Daoy (cell line): ENCODE measurements around the gene ADCY1. TPM values are rescaled to one million over a fixed set of nuclear protein-coding genes. Genes with fewer than 3 reads are reported as not detected.
A peak's percentile ranks its signal among the peaks of the same experiment; 100 is the strongest.

Experiments
- DNase-seq: peaks from one replicate; pipeline ENCODE4 v3.0.0-alpha.2; 2015; ENCODE audit warnings: low read depth
- total RNA-seq: library from RNA; depleted of rRNA; stranded (reverse); fragments of >200 nt; shearing (Covaris generic); gene quantifications from 2 replicates; pipeline ENCODE4 v1.2.3, GENCODE V29; 2014

The ADCY1 gene
- total RNA-seq, 1 experiment from 2014 or later, result 0.34 TPM

DNA sequence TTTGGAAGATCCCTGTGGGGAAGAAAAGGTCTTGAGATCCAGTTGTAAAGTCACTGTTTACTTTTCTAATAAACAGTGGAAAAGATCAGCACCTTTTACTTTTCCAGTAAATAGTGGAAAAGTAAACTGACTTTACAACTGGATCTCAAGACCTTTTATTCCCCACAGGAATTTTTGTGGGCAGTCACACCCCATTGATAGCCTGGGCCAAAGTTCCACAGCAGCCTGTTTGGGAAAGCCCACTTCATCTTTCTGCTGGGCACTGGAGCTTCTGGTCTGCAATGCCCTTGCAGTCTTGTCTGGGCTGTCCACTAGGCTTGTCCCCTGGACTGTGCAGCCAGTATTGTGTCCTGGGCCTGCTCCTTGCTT, 50.2 kb downstream of the ADCY1 start:
- no peak for DNase-seq

DNA sequence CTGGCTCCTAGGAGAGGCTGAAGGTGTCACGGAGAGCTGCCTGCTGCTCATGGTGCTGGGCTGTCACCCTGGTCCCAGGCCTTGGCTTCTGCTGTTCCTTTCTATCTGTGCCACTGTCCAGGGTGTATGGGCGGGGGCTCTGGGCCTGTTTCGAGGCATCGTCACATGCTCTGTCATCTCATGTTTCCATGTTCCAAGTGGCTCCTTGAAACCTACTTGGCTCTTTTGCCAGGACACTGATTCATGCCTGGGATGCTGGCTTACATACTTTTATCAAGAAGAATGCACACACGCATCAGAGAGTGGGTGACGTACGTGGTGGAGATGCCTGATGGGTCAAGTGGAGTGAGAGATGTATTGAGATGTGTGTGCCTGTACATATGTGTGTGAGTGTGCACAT, 50.9 kb downstream of the ADCY1 start:
- DNase-seq, result peak; percentile 1

DNA sequence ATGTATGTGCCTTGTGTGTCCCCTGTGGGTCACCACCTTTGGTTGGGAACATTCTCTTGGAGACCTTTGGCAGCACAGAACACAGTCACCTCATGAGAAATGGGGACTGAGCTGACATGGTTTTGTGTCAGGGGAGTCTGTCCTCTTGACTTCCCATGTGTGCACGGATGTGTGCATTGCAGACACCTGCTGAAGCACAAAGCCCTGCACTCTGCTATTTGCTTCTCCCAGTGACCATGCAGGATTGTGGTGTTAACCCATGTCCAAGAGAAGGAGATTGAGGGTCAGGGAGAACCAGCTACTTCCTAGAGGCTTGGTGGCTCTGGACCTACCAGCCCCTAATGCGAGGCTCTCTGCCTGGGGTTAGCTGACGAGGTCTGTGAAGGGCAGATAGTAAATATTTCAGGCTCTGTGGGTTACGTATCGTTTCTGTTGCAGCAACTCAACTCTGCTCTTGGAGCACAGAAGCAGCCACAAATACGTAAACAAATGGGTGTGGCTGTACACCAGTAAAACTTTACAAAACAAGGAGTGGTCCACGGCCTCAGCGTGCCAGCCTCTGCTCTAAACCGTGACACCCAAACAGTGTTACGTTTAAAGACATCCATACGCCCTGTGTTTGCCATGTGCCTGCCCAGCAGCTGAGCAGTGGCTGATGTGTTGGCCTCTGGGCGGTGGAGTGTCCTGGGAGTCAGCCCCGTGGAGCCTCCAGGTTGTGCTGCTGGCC, 51.7 kb downstream of the ADCY1 start:
- DNase-seq, result peak; percentile 1

DNA sequence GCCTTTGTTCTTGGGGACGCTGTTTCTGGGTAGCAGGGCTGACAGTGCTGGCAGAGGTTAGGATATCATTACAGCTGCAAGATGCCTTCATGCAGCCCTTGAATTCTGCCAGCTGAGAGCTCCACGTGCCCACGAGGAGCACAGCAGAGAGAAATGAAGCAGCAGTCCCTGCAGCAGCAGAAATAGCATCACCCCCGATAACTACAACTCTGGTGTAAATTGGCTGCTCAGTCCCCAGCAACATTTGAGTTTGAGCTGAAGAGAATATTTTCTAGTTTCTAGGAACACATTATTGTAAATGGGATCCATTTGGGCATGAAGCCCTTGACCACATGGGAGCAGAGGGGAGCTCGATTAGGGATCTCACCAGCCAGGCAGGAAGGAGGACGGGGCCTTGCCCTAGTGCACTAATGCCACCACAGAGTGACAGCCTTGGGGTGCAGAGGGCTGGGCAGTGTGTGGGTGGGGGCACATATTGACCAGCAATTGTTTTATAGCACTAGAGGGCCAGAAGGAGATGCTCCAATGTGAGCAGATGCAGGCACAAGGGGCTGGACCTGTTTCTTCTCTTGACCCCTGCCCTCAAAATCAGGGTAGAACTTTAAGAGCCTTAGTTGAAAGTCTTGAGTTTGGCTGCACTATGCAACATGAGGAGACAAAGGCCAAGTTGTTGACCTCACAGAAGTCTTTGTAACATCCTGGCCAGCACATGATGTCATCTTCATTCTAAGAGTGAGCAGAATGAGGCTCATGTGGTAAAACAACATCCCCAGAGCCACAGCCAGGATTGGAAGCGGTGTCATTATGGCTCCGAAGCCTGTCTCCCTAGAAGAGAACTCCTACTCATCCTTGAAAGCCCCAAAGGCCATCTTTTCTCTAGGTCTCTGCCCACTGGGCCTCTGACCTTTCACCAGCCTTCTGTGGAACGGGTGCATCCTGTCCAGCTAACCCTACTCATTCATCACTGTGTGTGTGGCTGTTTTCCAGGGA, 52.6 kb downstream of the ADCY1 start:
- peak; percentile 2 for DNase-seq

DNA sequence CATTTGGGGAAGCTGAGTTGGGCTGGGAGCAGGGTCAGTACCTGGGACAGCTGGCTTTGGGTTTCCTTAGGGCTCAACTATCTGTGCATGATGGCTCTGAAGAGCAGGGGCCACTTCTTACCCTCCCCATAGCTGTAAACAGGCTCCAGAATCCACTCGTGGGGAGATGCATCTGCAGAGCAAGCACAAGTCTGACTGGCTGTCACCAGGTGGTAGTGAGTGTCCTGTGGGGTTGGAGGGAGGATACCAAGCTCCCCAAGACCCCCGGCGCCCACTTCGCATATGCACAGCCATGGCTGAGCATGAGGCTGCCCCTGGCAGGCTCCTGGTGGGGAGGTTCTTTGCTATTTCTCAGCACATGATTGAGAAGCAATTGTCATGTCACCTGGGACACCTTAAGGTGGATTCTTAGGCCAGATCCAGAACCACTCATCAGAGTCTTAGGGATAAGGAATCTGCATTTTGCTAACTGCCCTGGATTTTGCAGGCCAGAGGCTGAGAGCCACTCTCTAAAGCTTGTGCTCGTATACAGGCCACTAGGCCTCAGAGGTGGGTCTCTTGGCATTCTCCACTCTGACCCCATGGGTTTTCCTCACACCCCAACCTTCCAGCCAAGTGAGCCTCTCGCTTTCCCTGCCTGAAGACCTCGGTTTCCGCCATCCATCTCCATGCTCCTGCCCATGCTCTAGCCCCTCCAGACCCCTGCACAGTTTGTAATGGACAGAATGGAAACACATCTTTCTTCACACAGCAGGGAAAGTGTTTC, 53.7 kb downstream of the ADCY1 start:
- DNase-seq, result no peak

GRCh38 chr7:45631569-45631968, 57.4 kb downstream of the ADCY1 start:
- no peak for DNase-seq

- DNase-seq, result no peak
These were observed 62.6 kb downstream of the ADCY1 start for GRCh38 chr7:45636733-45637132.

GRCh38 chr7:45638916-45639315, 64.7 kb downstream of the ADCY1 start:
- DNase-seq, result no peak

- DNase-seq, result peak; percentile 1
These were observed 67.9 kb downstream of the ADCY1 start for GRCh38 chr7:45642044-45642443.

- no peak for DNase-seq
These were observed 69.5 kb downstream of the ADCY1 start for GRCh38 chr7:45643630-45644029.

DNA sequence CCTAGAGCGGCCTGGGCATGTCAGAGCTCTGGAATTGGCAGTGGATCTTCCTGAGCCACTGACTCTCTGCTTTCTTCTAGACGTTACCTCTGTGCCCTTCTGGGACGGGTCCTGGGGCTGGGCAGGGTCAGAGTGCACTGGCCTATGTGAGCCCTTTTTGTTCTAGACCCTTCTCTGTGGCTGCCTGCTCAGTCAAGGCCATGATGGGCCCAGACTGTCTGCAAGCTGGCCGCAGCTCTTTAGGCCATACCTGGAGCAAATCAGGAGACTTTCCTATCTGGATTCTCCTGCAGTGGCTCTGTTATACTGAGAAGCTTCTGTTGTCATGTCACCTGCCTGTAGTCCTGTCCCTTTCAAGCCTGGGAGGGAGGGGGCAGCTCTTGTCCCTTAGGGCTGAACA, 70.1 kb downstream of the ADCY1 start:
- DNase-seq, result peak; percentile 1

GRCh38 chr7:45645141-45645969, 71.2 kb downstream of the ADCY1 start:
- DNase-seq, result peak; percentile 1

- peak; percentile 3 for DNase-seq
These were observed 72.1 kb downstream of the ADCY1 start for GRCh38 chr7:45646207-45646821.

- peak; percentile 5 for DNase-seq
These were observed 73.0 kb downstream of the ADCY1 start for GRCh38 chr7:45646996-45647825.

DNA sequence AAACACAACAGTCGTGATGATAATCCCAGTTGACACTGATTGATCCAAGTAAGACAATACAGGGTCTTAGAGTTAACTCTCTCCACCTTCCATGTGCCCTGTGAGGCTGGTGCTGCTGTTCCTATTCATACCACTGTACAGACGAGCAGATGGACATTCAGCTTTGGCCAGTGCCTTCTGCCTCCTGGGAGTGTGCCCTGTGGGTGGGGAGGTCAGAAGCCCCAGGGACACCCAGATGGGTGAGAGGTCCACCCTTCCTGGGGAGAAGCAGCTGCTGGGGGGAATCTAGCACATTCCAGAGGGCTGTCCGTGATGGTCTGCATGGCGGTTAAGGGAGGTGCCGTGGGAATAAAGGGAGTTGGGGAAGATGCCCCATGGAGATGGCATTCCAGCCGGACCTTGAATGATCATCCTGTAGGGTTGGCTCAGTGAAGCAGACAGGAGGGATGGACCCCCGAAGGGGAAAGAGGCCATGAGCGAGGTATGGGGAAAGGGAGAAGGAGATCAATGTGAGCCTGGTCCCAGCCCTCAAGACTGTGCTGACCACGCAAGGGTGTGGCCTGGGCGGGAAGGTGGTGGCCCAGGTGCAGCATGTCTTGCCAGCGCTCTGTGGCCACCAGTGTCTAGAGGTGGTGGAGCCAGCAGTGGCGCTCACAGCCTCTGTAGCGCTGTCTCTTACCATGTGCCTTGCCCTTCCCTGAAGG, 74.0 kb downstream of the ADCY1 start:
- peak; percentile 3 for DNase-seq

DNA sequence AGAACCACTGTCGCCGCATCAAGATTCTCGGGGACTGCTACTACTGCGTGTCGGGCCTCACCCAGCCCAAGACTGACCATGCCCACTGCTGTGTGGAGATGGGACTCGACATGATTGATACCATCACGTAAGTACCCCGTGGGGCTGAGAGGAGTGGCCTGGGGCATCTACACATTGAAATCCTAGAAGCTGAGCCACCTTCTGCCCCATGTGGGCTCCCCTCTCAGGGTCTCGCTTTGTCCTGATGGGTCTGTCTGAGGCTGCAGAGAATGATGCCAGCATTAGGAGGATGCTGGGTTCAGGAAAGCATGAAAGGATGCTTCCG, 74.5 kb downstream of the ADCY1 start:
- DNase-seq, result no peak

DNA sequence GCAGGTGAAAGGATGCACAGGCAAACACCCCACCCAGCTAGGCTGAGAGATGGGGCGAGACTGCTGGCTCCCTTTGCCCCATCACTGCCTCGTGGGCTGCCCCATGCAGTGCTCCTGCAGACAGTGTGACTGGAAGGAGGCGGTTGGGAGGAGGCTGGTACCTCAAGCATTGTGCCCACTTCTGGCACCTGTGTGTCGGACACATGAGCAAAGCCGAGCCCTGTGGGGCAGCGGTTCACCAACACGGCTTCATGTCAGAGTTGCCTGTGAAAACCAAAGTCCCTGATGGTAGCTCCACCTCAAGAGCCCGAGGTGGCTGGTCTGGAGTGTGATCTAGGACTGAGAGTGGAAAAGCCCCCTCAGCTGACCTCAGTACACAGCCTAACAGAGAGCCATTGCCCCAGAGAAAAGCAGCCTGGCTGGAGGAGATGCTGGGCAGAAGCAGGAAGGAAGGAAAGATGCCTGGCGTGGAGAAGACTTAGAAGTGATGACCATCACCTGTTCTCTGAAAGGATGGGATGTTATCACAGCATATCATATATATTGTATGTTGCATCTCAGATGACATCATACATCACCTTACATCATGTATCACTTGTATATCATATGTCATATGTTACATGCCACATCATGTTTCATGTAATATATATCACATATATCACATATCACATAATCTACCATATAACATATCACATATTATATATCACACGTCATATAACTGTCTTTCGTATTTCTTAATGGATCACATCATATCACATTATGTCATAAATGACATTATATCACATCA, 75.6 kb downstream of the ADCY1 start:
- DNase-seq, result no peak
